Measurements from ENCODE around the gene KDM4D.

GRCh38 chr11:94924171-94924572 lies 49.3 kb upstream of the KDM4D start:
- TF ChIP-seq CTCF (IDR thresholded peaks at IDR 0.05 in 4 of 5, conservative IDR thresholded peaks at IDR 0.05 in 1 of 5) (no peak), POLR2A (IDR thresholded peaks at IDR 0.05) (no peak)

Data from gastrocnemius medialis (tissue), 4 donors.